PFSK-1 (cell line): ENCODE measurements around the gene PNMT.

Experiments
- FOXP2 ChIP-seq: optimal IDR thresholded peaks from 2 replicates; pipeline ENCODE3; 2011; ENCODE audit warnings: borderline replicate concordance, control low read depth, inconsistent platforms; ENCODE audit not compliant: insufficient read depth; ENCODE audit errors: extremely low read length, extremely low read depth
- POLR2AphosphoS5 ChIP-seq: IDR thresholded peaks from 2 replicates; pipeline ENCODE4 v1.6.1; 2012; ENCODE audit warnings: low read depth, mild to moderate bottlenecking, control low read depth, low read length, moderate library complexity
- REST ChIP-seq, 2 experiments: IDR thresholded peaks; 2 replicates each; pipeline versions ENCODE4 v1.6.1 to v1.8.0; 2011 to 2012; ENCODE audit warnings: low read depth in 2 of 2, low read length in 2 of 2, control low read depth in 1 of 2, inconsistent platforms in 1 of 2, mild to moderate bottlenecking in 1 of 2, moderate library complexity in 1 of 2; ENCODE audit not compliant: insufficient read depth in 1 of 2
- SIN3A ChIP-seq: IDR thresholded peaks from 2 replicates; pipeline ENCODE4 v1.6.1; 2012; ENCODE audit warnings: mild to moderate bottlenecking, low read length, moderate library complexity, borderline replicate concordance; ENCODE audit not compliant: insufficient read depth
- TAF1 ChIP-seq: IDR thresholded peaks from 2 replicates; pipeline ENCODE4 v1.6.1; 2012; ENCODE audit warnings: low read length, control low read depth, borderline replicate concordance; ENCODE audit not compliant: insufficient read depth

PNMT gene

GRCh38 chr17:39672522-39673334, 4.5 kb downstream of the PNMT start:
- TF ChIP-seq TAF1 (no peak), SIN3A (no peak), FOXP2 (no peak), POLR2AphosphoS5 (no peak), REST (IDR thresholded peaks at IDR 0.05; ENCODE audit: insufficient read depth in 1 of 2, low read depth in 2 of 2, low read length in 2 of 2) (no peak)

GRCh38 chr17:39673335-39674081, 5.3 kb downstream of the PNMT start:
- no peak for TF ChIP-seq TAF1
- no peak for TF ChIP-seq REST (IDR thresholded peaks at IDR 0.05; ENCODE audit: insufficient read depth in 1 of 2, low read depth in 2 of 2, low read length in 2 of 2)
- no peak for TF ChIP-seq FOXP2
- no peak for TF ChIP-seq POLR2AphosphoS5
- no peak for TF ChIP-seq SIN3A

DNA sequence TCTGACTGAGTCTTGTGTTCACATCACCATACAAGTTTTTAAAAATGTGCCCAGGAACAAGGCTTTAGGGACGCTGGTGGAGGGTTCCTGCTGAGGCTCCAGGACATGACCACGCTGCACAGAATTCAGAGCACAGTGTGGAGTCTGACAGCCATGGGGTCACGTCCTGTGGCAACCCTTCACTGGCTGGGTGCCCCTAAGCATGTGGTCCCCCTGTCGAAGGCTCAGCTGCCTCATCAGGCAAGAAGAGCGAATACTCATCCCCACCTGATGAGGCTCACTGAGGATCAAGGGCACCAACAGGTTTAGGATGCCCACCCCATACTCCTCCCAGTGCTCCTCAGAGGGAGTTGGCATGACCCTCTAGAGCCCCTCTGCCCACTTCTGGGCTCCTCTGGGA, 5.9 kb downstream of the PNMT start:
- TF ChIP-seq TAF1 (no peak), SIN3A (no peak), POLR2AphosphoS5 (no peak), FOXP2 (no peak), REST (IDR thresholded peaks at IDR 0.05; ENCODE audit: insufficient read depth in 1 of 2, low read depth in 2 of 2, low read length in 2 of 2) (no peak)

GRCh38 chr17:39674702-39675389, 6.6 kb downstream of the PNMT start:
- no peak for TF ChIP-seq POLR2AphosphoS5
- TF ChIP-seq REST (IDR thresholded peaks at IDR 0.05; ENCODE audit: insufficient read depth in 1 of 2, low read depth in 2 of 2, low read length in 2 of 2), result no peak
- TF ChIP-seq FOXP2, result no peak
- TF ChIP-seq TAF1, result no peak
- no peak for TF ChIP-seq SIN3A
